EH (cell line): ENCODE data around the gene TMOD2.
"Not testable (repeated sequence)": the region's sequence is repeated elsewhere in the genome, so short reads cannot be mapped to it uniquely, and the experiment has no call there.

Experiments used
- DNase-seq: peaks from one replicate; pipeline ENCODE4 v3.0.0-alpha.2; 2015; ENCODE audit warnings: low read depth

Gene TMOD2

GRCh38 chr15:51774916-51775315, 23.5 kb downstream of the TMOD2 start:
- DNase-seq = no peak

GRCh38 chr15:51775967-51776816, 24.8 kb downstream of the TMOD2 start:
- peak; percentile 52 for DNase-seq

GRCh38 chr15:51776952-51777569, 25.7 kb downstream of the TMOD2 start:
- DNase-seq = peak; percentile 77

- DNase-seq = no peak
These were observed 29.2 kb downstream of the TMOD2 start for GRCh38 chr15:51780636-51781035.

- no peak for DNase-seq
These were observed 30.1 kb downstream of the TMOD2 start for GRCh38 chr15:51781506-51781905.

- peak; percentile 22 for DNase-seq
These were observed 31.0 kb downstream of the TMOD2 start for GRCh38 chr15:51782357-51782896.

- DNase-seq = no peak
These were observed 32.6 kb downstream of the TMOD2 start for GRCh38 chr15:51783967-51784366.

- not testable (repeated sequence) for DNase-seq
These were observed 35.7 kb downstream of the TMOD2 start for GRCh38 chr15:51787130-51787529.

- not testable (repeated sequence) for DNase-seq
These were observed 41.1 kb downstream of the TMOD2 start for GRCh38 chr15:51792474-51792873.

- peak; percentile 22 for DNase-seq
These were observed 42.3 kb downstream of the TMOD2 start for GRCh38 chr15:51793521-51794305.

GRCh38 chr15:51796847-51797401, 45.5 kb downstream of the TMOD2 start:
- peak; percentile 34 for DNase-seq

- no peak for DNase-seq
These were observed 46.9 kb downstream of the TMOD2 start for GRCh38 chr15:51798281-51798680.

GRCh38 chr15:51799282-51800252, 48.2 kb downstream of the TMOD2 start:
- DNase-seq = no peak

GRCh38 chr15:51801391-51801835, 50.0 kb downstream of the TMOD2 start:
- peak; percentile 24 for DNase-seq

- no peak for DNase-seq
These were observed 51.2 kb downstream of the TMOD2 start for GRCh38 chr15:51802593-51802992.

GRCh38 chr15:51803965-51804364, 52.6 kb downstream of the TMOD2 start:
- peak; percentile 25 for DNase-seq

- DNase-seq = no peak
These were observed 54.7 kb downstream of the TMOD2 start for GRCh38 chr15:51806123-51806522.

- no peak for DNase-seq
These were observed 58.1 kb downstream of the TMOD2 start for GRCh38 chr15:51809457-51809856.

- no peak for DNase-seq
These were observed 61.2 kb downstream of the TMOD2 start for GRCh38 chr15:51812598-51812997.

GRCh38 chr15:51814606-51815005, 63.2 kb downstream of the TMOD2 start:
- DNase-seq = no peak

GRCh38 chr15:51816611-51817010, 65.2 kb downstream of the TMOD2 start:
- DNase-seq = no peak
